ENCODE results near the gene ATP6V1B1. TPM values are rescaled to one million over a fixed set of nuclear protein-coding genes. Genes with fewer than 3 reads are reported as not detected.

Gene ATP6V1B1
- total RNA-seq, 1 experiment from 2014 or later: 6.5 TPM

GRCh38 chr2:70903171-70903570, 32.5 kb upstream of the ATP6V1B1 start:
- ChIA-PET POLR2A (ENCODE audit: low non-redundant PET) (no interaction called here), CTCF (no interaction called here)
- Histone ChIP-seq H3K9me3 (ENCODE audit: low read depth, low read length, poor library complexity, severe bottlenecking) (no peaks in the 10 kb centered on the region), H3K36me3 (ENCODE audit: insufficient read depth, low read length, poor library complexity, severe bottlenecking) (no peaks in the 10 kb centered on the region), H3K27me3 (replicated peaks; ENCODE audit: insufficient read depth, low read depth, low read length, poor library complexity) (no peaks in the 10 kb centered on the region), H3K4me3 (ENCODE audit: low read depth, low read length, poor library complexity, severe bottlenecking) (no peak overlapping the region), H3K27ac (ENCODE audit: low read depth, low read length, poor library complexity, severe bottlenecking) (no peak overlapping the region), H3K4me1 (ENCODE audit: insufficient read depth, low read length, poor library complexity, severe bottlenecking) (peaks cover 17% of the 10 kb centered on the region)
- BruUV-seq (replicated peaks): no TSS peak
- no peak for DNase-seq (ENCODE audit: low spot score)
- TF ChIP-seq EZH2 (IDR thresholded peaks at IDR 0.05; ENCODE audit: borderline replicate concordance, low read depth, low read length, poor library complexity, severe bottlenecking) (no peak), CTCF (conservative IDR thresholded peaks at IDR 0.05; ENCODE audit: low read depth, low read length) (no peak)
- intact Hi-C loops (cut with micrococcal nuclease; ENCODE audit: unreplicated experiment): no loop called here

GRCh38 chr2:70903641-70904340, 31.9 kb upstream of the ATP6V1B1 start:
- H3K27ac ChIP-seq (ENCODE audit: low read depth, low read length, poor library complexity, severe bottlenecking): no peak overlapping the region
- POLR2A ChIA-PET (ENCODE audit: low non-redundant PET): no interaction called here
- no peak for DNase-seq (ENCODE audit: low spot score)
- CTCF ChIA-PET: no interaction called here
- no peak overlapping the region for H3K4me3 ChIP-seq (ENCODE audit: low read depth, low read length, poor library complexity, severe bottlenecking)
- H3K27me3 ChIP-seq (replicated peaks; ENCODE audit: insufficient read depth, low read depth, low read length, poor library complexity): no peaks in the 10 kb centered on the region
- no peaks in the 10 kb centered on the region for H3K36me3 ChIP-seq (ENCODE audit: insufficient read depth, low read length, poor library complexity, severe bottlenecking)
- TF ChIP-seq EZH2 (IDR thresholded peaks at IDR 0.05; ENCODE audit: borderline replicate concordance, low read depth, low read length, poor library complexity, severe bottlenecking): no peak
- no peak for TF ChIP-seq CTCF (conservative IDR thresholded peaks at IDR 0.05; ENCODE audit: low read depth, low read length)
- intact Hi-C loops (cut with micrococcal nuclease; ENCODE audit: unreplicated experiment): no loop called here
- BruUV-seq (replicated peaks): no TSS peak
- H3K9me3 ChIP-seq (ENCODE audit: low read depth, low read length, poor library complexity, severe bottlenecking): no peaks in the 10 kb centered on the region
- H3K4me1 ChIP-seq (ENCODE audit: insufficient read depth, low read length, poor library complexity, severe bottlenecking): peaks cover 17% of the 10 kb centered on the region

- Histone ChIP-seq H3K4me3 (ENCODE audit: low read depth, low read length, poor library complexity, severe bottlenecking) (no peak overlapping the region), H3K4me1 (ENCODE audit: insufficient read depth, low read length, poor library complexity, severe bottlenecking) (peaks cover 10% of the 10 kb centered on the region), H3K9me3 (ENCODE audit: low read depth, low read length, poor library complexity, severe bottlenecking) (no peaks in the 10 kb centered on the region), H3K27ac (ENCODE audit: low read depth, low read length, poor library complexity, severe bottlenecking) (no peak overlapping the region), H3K36me3 (ENCODE audit: insufficient read depth, low read length, poor library complexity, severe bottlenecking) (no peaks in the 10 kb centered on the region), H3K27me3 (replicated peaks; ENCODE audit: insufficient read depth, low read depth, low read length, poor library complexity) (no peaks in the 10 kb centered on the region)
- no TSS peak for BruUV-seq (replicated peaks)
- DNase-seq (ENCODE audit: low spot score): no peak
- intact Hi-C loops (cut with micrococcal nuclease; ENCODE audit: unreplicated experiment): no loop called here
- ChIA-PET CTCF (no interaction called here), POLR2A (ENCODE audit: low non-redundant PET) (no interaction called here)
- TF ChIP-seq CTCF (conservative IDR thresholded peaks at IDR 0.05; ENCODE audit: low read depth, low read length) (no peak), EZH2 (IDR thresholded peaks at IDR 0.05; ENCODE audit: borderline replicate concordance, low read depth, low read length, poor library complexity, severe bottlenecking) (no peak)
Measured at GRCh38 chr2:70904371-70905216, 31.1 kb upstream of the ATP6V1B1 start.

Measured in A673 (cell line).